OCI-LY1 (cell line): ENCODE results near the gene KCNT1.

Source experiments
- CTCF ChIP-seq: fragments of 200-600 bp; sonication (generic), shearing (Covaris generic); IDR thresholded peaks from 2 replicates; pipeline ENCODE4 v1.5.1; 2017; ENCODE audit warnings: mild to moderate bottlenecking, antibody characterized with exemption, low read length, moderate library complexity, mixed read lengths
- EZH2 ChIP-seq: fragments of 200-600 bp; sonication (generic), shearing (Covaris generic); IDR thresholded peaks from 2 replicates; pipeline ENCODE4 v1.8.0; 2017; ENCODE audit warnings: borderline replicate concordance, mixed run types, mild to moderate bottlenecking, antibody characterized with exemption, low read length, moderate library complexity, mixed read lengths

GRCh38 chr9:135799261-135799660 is 97.3 kb downstream of the KCNT1 start:
- TF ChIP-seq CTCF: no peak
- TF ChIP-seq EZH2: no peak
